ENCODE results near the gene NSMCE4A. TPM values are rescaled to one million over a fixed set of nuclear protein-coding genes. Genes with fewer than 3 reads are reported as not detected.

NSMCE4A gene
- total and polyA plus RNA-seq, 2 of the 8 experiments (the other 6 are each of a cell fraction or from before 2014, with no cell fraction given), result 48.6 to 66.0 TPM

- Histone ChIP-seq H3K56ac (replicated peaks; ENCODE audit: insufficient read length, low read depth, low read length) (no peak overlapping the region), H3K14ac (ENCODE audit: insufficient read length) (no peak overlapping the region), H2BK20ac (ENCODE audit: low read length) (no peak overlapping the region), H3K9ac (replicated peaks in 1 of 4; ENCODE audit: extremely low read depth in 1 of 4, low read depth in 3 of 4, low read length in 3 of 4) (no peak overlapping the region), H2BK12ac (ENCODE audit: low read depth, low read length) (no peak overlapping the region), H3K9me3 (ENCODE audit: insufficient read depth in 2 of 2, low read depth in 1 of 2, low read length in 1 of 2) (peaks cover 18 to 29% of the 10 kb centered on the region in 2 experiments), H4K20me1 (replicated peaks in 1 of 2; ENCODE audit: control insufficient read depth in 1 of 2, insufficient read depth in 2 of 2, low read length in 2 of 2) (no peaks in the 10 kb centered on the region), H4K8ac (ENCODE audit: extremely low read depth, insufficient read depth, low read length) (no peak overlapping the region), H3K36me3 (ENCODE audit: control insufficient read depth in 2 of 4, insufficient read depth in 4 of 4, low read length in 3 of 4) (peaks cover 0 to 2% (median 0%) of the 10 kb centered on the region in 4 experiments; a peak in 1 of 8 replicates), H3K27me3 (replicated peaks in 1 of 4; ENCODE audit: control insufficient read depth in 3 of 4, extremely low read depth in 1 of 4, insufficient read depth in 3 of 4, low read length in 3 of 4) (no peaks in the 10 kb centered on the region), H3K23ac (ENCODE audit: insufficient read length) (no peak overlapping the region), H3K79me1 (ENCODE audit: low read depth, low read length) (0 out of 2 replicates have a peak, but pooled peaks cover under 1% of the 10 kb centered on the region), H3K27ac (ENCODE audit: low read depth, low read length) (no peak overlapping the region), H2BK15ac (ENCODE audit: low read length) (no peak overlapping the region), H3K4me3 (ENCODE audit: extremely low read depth in 1 of 4, insufficient read depth in 2 of 4, low read depth in 3 of 4, low read length in 4 of 4) (no peak overlapping the region), H3K18ac (ENCODE audit: extremely low read depth, low read length) (no peak overlapping the region), H2BK120ac (replicated peaks; ENCODE audit: low read depth, low read length) (no peak overlapping the region), H3K23me2 (ENCODE audit: low read depth, low read length) (peaks cover 8% of the 10 kb centered on the region; the same call in 1 of the 2 replicates), H2AK5ac (ENCODE audit: low read depth, low read length) (no peak overlapping the region), H3K79me2 (ENCODE audit: control insufficient read depth in 1 of 2, insufficient read depth in 2 of 2, low read length in 2 of 2) (peaks cover 0 to 7% of the 10 kb centered on the region in 2 experiments; a peak in 2 of 4 replicates), H3K4me1 (replicated peaks in 1 of 4; ENCODE audit: control insufficient read depth in 3 of 4, insufficient read depth in 4 of 4, low read length in 3 of 4) (peaks cover 0 to 3% (median 0%) of the 10 kb centered on the region in 4 experiments; a peak in 1 of 7 replicates), H3K4me2 (ENCODE audit: insufficient read depth in 1 of 2, low read depth in 2 of 2, low read length in 2 of 2) (no peak overlapping the region), H2AFZ (ENCODE audit: low read length) (no peak overlapping the region), H4K5ac (ENCODE audit: insufficient read length, low read depth, low read length) (no peak overlapping the region), H2BK5ac (ENCODE audit: low read depth, low read length) (no peak overlapping the region), H4K91ac (replicated peaks; ENCODE audit: insufficient read length, low read length) (no peak overlapping the region), H3K4ac (replicated peaks; ENCODE audit: insufficient read length, low read depth, low read length) (no peak overlapping the region)
- FAIRE-seq, result no peak
- WGBS, 2 experiments (ENCODE audit: extremely low coverage in 1 of 2, insufficient coverage in 1 of 2, insufficient read length in 1 of 2, insufficient replicate concordance in 2 of 2, low coverage in 1 of 2, low lambda C conversion rate in 2 of 2, missing lambda C conversion rate in 1 of 2), result 98% methylated on average over 18 of the region's 26 CpGs; no CpG with 5 or more reads in 1 of the 2 experiments
- ChIA-PET POLR2A (ENCODE audit: partially characterized antibody) (interaction anchor here (0.7 kb wide), 1 partner anchor 15 kb away, joined by 3 read pairs; no protein-coding TSS in a partner anchor), CTCF (ENCODE audit: partially characterized antibody) (interaction anchor here (0.6 to 1.3 kb wide), 2 partner anchors 73 to 282 kb away, joined by 4 to 6 read pairs; no protein-coding TSS in a partner anchor)
- no peak for DNase-seq (ENCODE audit: low read depth in 1 of 2, low spot score in 2 of 2)
- TF ChIP-seq GTF2F1 (IDR thresholded peaks at IDR 0.05; ENCODE audit: borderline replicate concordance, low read depth, low read length), result no peak
- TF ChIP-seq CHD2 (IDR thresholded peaks at IDR 0.05; ENCODE audit: low read length), result no peak
- no peak for TF ChIP-seq ASH2L (IDR thresholded peaks at IDR 0.05; ENCODE audit: low read length)
- no peak for TF ChIP-seq SIX5 (IDR thresholded peaks at IDR 0.05; ENCODE audit: low read depth, low read length)
These were observed 3.5 kb upstream of the NSMCE4A start for GRCh38 chr10:121978511-121978910.

Measured in H1 (cell line).